C4-2B (cell line): ENCODE measurements around the gene HS3ST4.

Experiments used
- ZFX ChIP-seq: fragments of 450-650 bp; IDR thresholded peaks from 2 replicates; pipeline ENCODE4 v1.6.1; 2017
- TF ChIP-seq, protein P1 (sequence below): fragments of 450-650 bp; conservative IDR thresholded peaks from 2 replicates; pipeline ENCODE4 v1.5.1; 2017; ENCODE audit warnings: mild to moderate bottlenecking

DNA sequence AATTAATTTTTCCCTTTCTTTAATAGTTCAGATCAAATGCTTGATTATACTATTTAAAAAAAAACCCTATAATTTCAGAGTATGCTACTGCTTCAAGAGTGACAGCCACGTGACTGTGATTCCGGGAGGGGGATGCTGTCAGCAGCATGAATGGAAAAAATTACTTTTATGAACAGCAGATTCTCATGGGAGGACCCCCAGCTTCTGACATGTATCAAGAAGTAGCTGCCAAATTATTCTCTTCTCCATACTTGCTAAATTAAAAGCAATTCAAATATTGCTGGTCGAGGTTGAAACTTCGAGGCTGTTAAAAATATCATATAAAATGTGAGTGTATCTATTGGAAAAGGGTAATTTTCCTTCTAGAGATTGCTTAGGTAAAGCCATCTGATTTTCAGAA lies 95.0 kb downstream of the HS3ST4 start:
- TF ChIP-seq, protein P1, sequence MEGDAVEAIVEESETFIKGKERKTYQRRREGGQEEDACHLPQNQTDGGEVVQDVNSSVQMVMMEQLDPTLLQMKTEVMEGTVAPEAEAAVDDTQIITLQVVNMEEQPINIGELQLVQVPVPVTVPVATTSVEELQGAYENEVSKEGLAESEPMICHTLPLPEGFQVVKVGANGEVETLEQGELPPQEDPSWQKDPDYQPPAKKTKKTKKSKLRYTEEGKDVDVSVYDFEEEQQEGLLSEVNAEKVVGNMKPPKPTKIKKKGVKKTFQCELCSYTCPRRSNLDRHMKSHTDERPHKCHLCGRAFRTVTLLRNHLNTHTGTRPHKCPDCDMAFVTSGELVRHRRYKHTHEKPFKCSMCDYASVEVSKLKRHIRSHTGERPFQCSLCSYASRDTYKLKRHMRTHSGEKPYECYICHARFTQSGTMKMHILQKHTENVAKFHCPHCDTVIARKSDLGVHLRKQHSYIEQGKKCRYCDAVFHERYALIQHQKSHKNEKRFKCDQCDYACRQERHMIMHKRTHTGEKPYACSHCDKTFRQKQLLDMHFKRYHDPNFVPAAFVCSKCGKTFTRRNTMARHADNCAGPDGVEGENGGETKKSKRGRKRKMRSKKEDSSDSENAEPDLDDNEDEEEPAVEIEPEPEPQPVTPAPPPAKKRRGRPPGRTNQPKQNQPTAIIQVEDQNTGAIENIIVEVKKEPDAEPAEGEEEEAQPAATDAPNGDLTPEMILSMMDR: no peak
- TF ChIP-seq ZFX: no peak
